Measurements from ENCODE around the gene ENTHD1.
"Not testable (repeated sequence)": the region's sequence is repeated elsewhere in the genome, so short reads cannot be mapped to it uniquely, and the experiment has no call there.

ENTHD1 gene

DNA sequence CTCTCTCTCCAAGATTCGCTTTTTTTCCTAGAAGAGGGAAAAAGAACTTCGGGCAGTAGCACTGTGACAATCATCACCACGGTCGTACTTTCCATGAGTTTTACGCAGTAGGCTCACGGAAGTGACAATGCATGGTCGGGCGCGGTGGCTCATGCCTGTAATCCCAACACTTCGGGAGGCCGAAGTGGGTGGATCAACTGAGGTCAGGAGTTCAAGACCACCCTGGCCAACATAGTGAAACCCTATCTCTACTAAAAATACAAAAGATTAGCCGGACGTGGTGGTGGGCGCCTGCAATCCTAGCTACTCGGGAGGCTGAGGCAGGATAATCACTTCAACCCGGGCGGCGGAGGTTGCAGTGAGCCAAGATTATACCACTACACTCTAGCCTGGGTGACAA, 30.7 kb upstream of the ENTHD1 start:
- no peak for DNase-seq (ENCODE audit: low read depth)

- DNase-seq (ENCODE audit: low read depth) = no peak
Measured at GRCh38 chr22:39923696-39924095, 30.1 kb upstream of the ENTHD1 start.

DNA sequence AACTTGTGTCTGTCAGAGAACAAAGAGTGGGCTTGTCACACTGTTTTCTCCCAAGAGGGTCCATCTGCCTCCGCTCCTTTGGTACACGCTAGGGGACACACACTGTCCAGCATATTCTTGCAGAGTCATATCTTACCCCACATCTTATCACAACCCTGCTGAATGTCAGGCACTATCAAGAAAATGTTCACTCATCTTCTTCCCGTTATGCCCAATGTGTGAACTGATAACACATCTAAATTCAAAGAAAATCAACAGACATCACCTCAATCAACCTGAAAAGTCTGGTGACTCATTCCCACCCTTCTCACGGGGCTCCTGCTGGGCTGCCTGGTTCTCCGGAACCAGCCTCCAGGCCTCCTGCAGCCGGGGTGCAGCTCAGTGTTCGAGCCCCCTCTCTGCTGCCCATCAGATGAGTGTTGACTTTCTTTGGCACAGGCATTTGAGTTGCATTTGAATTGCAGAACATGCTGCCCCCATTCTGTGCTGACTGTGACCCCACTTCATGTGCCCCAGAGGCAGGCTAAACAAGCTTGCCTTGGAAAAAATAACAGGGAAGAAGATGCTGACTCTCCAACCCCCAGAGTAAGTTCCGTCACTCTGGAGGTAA, 26.7 kb upstream of the ENTHD1 start:
- DNase-seq (ENCODE audit: low read depth) = no peak

- no peak for DNase-seq (ENCODE audit: low read depth)
Measured at GRCh38 chr22:39917776-39918495, 24.4 kb upstream of the ENTHD1 start.

- DNase-seq (ENCODE audit: low read depth) = no peak
Measured at GRCh38 chr22:39917197-39917643, 23.7 kb upstream of the ENTHD1 start.

DNA sequence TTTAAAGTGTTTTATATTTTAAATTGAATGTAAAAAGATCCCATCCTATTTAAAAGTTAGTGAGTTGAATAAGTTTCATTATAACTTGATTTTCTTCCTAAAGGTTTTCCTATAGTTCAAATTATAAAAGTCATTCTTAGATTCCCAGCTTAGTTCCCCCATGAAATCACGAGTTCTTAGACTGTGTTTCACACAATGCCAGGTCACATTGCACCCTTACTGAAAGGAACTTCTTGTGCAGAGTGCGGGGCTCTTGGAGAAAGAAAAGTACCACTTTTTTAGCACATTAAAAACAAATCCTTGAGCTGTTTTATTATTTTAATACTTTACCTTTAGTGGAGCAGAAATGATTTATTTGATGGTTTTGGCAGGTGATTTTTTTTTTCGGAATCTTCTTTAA, 22.9 kb upstream of the ENTHD1 start:
- no peak for DNase-seq (ENCODE audit: low read depth)

- no peak for DNase-seq (ENCODE audit: low read depth)
Measured at GRCh38 chr22:39915295-39915726, 21.8 kb upstream of the ENTHD1 start.

- DNase-seq (ENCODE audit: low read depth) = no peak
Measured at GRCh38 chr22:39914584-39914983, 21.0 kb upstream of the ENTHD1 start.

GRCh38 chr22:39913886-39914285, 20.3 kb upstream of the ENTHD1 start:
- DNase-seq (ENCODE audit: low read depth) = no peak

DNA sequence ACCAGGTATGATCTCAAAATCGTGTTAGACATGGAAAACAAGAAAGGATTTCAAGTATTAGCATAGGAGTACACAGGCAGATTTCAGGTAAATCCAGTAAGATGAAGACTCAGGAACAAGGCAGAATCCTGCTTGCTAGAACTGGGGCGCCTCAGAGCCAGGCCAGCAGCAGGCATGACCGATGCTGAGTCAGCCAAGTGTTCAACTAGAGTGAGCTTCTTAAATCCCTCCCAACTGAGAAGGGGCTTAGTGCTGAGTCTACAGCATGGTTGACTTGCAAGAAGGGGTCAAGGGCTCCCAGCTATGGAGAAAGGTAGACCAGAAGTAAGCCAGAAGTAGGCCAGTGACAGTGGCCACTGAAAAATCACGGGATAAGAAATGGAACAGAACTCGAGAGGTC, 19.8 kb upstream of the ENTHD1 start:
- DNase-seq (ENCODE audit: low read depth) = no peak

GRCh38 chr22:39910876-39911613, 17.5 kb upstream of the ENTHD1 start:
- no peak for DNase-seq (ENCODE audit: low read depth)

- DNase-seq (ENCODE audit: low read depth) = no peak
Measured at GRCh38 chr22:39908737-39909136, 15.2 kb upstream of the ENTHD1 start.

DNA sequence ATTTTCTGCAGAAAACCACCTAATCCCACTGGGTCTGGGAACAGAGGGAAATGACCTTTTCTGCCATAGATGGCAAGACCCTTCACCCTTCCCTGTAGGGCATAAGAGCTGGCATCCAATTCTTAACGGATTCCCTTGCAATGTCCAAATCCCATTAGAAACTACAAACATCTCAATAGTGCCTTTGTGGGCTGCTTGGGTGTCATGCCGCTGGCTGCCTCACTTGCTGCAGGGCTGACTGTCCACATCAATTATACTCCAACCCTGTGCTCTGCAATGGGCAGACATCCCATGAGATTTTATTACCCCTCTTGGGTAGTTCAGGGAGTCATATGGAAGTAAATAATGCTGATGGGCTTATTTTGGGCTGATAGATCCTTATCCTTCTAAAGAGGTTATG, 14.6 kb upstream of the ENTHD1 start:
- no peak for DNase-seq (ENCODE audit: low read depth)

DNA sequence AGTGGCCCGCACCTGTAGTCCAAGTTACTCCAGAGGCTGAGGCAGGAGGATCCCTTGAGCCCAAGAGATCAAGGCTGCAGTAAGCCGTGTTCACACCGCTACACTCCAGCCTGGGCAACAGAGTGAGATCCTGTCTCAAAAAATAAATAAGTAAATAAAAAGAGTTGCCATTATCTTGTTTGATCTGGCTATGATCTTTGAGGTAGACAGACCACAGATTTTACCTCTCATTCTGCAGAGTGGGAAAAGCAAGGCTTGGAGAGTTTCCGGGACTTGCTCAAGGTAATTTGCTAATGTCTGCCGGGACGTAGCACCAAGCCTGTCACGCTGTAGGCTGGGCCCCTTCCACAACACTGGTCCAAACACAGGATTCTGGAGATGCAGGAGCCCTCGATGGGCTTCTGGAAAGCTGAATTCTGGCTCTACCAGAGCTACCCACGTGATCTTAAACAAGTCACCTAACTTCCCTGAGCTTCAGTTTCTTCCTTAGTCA, 14.1 kb upstream of the ENTHD1 start:
- DNase-seq (ENCODE audit: low read depth) = no peak

GRCh38 chr22:39907047-39907446, 13.5 kb upstream of the ENTHD1 start:
- DNase-seq (ENCODE audit: low read depth) = no peak

GRCh38 chr22:39906207-39906606, 12.6 kb upstream of the ENTHD1 start:
- DNase-seq (ENCODE audit: low read depth) = no peak

DNA sequence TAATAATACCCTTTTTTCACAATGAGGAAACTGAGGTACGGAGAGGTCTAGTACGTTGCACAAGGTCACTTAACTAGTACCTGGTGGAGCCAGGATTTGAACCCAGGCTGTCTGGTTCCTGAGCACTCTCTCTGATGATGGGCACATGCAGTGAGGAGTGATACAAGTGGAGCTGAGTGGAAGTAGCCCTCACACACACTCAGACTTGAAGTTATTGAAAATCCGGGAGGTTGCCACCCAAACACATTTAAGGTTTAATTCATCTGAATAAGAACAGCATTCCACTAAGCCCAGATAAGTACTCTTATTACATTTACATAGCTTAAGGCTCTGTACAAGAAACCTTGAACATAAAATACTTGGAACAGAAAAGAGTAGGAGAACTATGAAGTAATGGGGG, 12.1 kb upstream of the ENTHD1 start:
- DNase-seq (ENCODE audit: low read depth) = no peak

- no peak for DNase-seq (ENCODE audit: low read depth)
Measured at GRCh38 chr22:39904862-39905261, 11.3 kb upstream of the ENTHD1 start.

GRCh38 chr22:39904024-39904423, 10.5 kb upstream of the ENTHD1 start:
- not testable (repeated sequence) for DNase-seq (ENCODE audit: low read depth)

DNA sequence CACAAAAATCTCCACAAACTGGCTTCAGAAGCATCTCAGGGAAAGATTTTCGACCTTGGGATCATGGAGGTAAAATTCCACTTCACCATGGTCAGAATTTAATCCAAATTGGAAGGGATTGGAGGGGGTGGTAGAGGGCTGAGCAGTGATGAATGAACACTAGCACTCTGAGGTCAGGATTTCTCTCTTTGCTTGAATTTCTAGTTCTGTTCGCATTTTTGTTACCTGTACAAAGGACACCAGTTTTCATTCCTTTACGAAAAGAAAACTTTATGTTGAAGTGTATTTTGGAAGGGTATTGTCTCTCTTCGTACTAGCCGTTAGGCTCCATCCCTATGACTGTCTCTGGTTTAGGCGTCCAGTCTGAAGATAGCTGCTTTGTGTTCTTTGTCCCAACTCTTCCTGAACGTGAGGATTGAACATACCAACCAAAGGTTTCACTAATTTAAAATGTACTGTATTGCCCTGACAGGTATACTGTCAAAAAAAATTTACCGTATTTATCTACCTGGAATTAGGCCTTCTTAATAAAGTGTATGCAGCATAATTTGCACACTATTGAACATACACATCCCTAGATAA, 8.1 kb upstream of the ENTHD1 start:
- DNase-seq (ENCODE audit: low read depth) = no peak

- no peak for DNase-seq (ENCODE audit: low read depth)
Measured at GRCh38 chr22:39900306-39901227, 7.0 kb upstream of the ENTHD1 start, which contains the start of gene GRAP2. Gene GRAP2, plus strand, starts transcription at chr22:39901084. Its CDS starts 46,023 bp downstream, at chr22:39947107.
